ENCODE data around the gene IER5L. TPM values are rescaled to one million over a fixed set of nuclear protein-coding genes. Genes with fewer than 3 reads are reported as not detected.
A peak's percentile ranks its signal among the peaks of the same experiment; 100 is the strongest.
"Not testable (repeated sequence)": the region's sequence is repeated elsewhere in the genome, so short reads cannot be mapped to it uniquely, and the experiment has no call there.

IER5L gene
- total and polyA plus RNA-seq, 10 donors: 3.9 to 14.0 (median 8.2) TPM

DNA sequence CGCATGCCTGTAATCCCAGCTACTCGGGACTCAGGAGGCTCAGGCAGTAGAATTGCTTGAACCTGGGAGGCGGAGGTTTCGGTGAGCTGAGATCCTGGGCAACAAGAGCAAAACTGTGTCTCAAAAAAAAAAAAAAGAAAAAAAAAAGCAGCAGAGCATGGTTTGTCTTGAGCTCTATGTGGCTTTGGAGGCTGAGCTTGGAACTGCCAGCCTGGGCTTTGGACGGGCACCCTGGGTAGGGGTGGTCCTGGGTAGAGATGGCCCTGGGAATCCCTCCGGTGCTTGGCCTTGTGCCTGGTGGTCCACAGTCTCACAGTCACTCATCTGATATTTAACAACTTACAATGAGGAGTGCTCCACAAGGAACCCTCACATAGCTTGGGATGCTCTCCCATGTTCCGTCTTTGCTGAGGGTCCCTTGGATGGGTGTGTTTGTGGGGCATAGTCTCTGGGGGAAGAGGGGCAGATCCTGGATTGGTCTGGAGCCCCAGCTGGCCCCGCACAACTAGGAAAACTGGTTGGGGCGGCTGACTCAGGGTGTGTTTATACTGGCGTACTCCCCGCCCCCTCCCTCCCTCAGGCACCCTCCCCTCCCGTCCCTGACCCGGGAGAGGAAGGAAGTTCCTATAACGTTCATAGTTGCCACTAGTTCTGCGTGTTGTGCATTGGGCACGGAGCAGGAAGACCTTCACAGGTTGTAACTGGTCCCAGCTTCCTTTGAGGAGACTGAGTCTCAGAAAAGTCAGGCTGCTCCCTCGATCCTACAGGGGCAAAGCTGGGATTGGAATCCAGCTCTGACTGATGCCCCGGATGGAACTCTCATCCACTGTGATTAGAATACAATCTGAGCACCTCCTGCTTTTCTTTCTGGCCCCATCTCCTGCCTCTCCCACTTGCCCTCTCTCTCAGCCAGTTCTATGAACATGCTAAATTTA lies 11.2 kb downstream of the IER5L start:
- TF ChIP-seq POLR2A (IDR thresholded peaks at IDR 0.05) (no peak), POLR2AphosphoS5 (IDR thresholded peaks at IDR 0.05) (peak in 2 of 3 donors; percentile 60 to 86)
- WGBS, 5 donors: 20 to 28% (median 25%) methylated on average over 13 to 18 of the region's 18 CpGs
- H3K4me3 ChIP-seq: peak overlapping the region in 2 of 8 donors; percentile 15 to 38
- no peak for DNase-seq
- H3K27me3 ChIP-seq (replicated peaks in 1 of 7): peaks cover 0 to 4% (median 0%) of the 10 kb centered on the region in 7 donors
- H3K27ac ChIP-seq: peak overlapping the region; percentile 10 to 79 (median 66)
- peaks cover 11 to 34% (median 19%) of the 10 kb centered on the region in 6 donors for H3K4me1 ChIP-seq
- H3K9me3 ChIP-seq: no peaks in the 10 kb centered on the region
- intact Hi-C loops (cut with DNase I; ENCODE audit: low total_unique reads): no loop called here
- H3K36me3 ChIP-seq: no peaks in the 10 kb centered on the region

DNA sequence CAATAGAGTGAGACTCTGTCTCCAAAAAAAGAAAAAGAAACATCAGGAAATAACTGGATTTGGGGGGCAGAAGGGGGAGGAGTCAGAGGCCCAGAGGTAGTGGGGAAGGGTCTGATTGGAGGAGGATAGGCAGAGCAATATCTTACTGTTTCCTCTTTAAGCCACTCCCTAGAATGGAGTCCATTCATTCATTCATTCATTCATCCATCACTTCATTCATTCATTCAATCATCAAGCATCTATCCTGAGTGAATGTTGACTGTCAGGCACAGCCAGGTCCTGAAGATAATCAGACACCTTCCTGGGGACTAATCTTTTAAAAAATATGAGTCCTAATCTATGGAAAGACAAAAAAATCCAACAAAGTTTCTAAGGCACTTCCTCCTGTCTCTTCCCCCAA lies 12.9 kb downstream of the IER5L start:
- TF ChIP-seq POLR2AphosphoS5 (IDR thresholded peaks at IDR 0.05): no peak
- TF ChIP-seq POLR2A (IDR thresholded peaks at IDR 0.05): no peak
- TF ChIP-seq, protein P1, sequence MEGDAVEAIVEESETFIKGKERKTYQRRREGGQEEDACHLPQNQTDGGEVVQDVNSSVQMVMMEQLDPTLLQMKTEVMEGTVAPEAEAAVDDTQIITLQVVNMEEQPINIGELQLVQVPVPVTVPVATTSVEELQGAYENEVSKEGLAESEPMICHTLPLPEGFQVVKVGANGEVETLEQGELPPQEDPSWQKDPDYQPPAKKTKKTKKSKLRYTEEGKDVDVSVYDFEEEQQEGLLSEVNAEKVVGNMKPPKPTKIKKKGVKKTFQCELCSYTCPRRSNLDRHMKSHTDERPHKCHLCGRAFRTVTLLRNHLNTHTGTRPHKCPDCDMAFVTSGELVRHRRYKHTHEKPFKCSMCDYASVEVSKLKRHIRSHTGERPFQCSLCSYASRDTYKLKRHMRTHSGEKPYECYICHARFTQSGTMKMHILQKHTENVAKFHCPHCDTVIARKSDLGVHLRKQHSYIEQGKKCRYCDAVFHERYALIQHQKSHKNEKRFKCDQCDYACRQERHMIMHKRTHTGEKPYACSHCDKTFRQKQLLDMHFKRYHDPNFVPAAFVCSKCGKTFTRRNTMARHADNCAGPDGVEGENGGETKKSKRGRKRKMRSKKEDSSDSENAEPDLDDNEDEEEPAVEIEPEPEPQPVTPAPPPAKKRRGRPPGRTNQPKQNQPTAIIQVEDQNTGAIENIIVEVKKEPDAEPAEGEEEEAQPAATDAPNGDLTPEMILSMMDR (IDR thresholded peaks at IDR 0.05 in 8 of 11, conservative IDR thresholded peaks at IDR 0.05 in 3 of 11): no peak
- Histone ChIP-seq H3K27ac (no peak overlapping the region), H3K36me3 (no peaks in the 10 kb centered on the region), H3K9me3 (no peaks in the 10 kb centered on the region), H3K27me3 (replicated peaks in 1 of 7) (no peaks in the 10 kb centered on the region), H3K4me3 (no peak overlapping the region), H3K4me1 (peaks cover 11 to 33% (median 19%) of the 10 kb centered on the region in 6 donors)
- intact Hi-C loops (cut with DNase I; ENCODE audit: low total_unique reads): no loop called here
- no peak for DNase-seq

DNA sequence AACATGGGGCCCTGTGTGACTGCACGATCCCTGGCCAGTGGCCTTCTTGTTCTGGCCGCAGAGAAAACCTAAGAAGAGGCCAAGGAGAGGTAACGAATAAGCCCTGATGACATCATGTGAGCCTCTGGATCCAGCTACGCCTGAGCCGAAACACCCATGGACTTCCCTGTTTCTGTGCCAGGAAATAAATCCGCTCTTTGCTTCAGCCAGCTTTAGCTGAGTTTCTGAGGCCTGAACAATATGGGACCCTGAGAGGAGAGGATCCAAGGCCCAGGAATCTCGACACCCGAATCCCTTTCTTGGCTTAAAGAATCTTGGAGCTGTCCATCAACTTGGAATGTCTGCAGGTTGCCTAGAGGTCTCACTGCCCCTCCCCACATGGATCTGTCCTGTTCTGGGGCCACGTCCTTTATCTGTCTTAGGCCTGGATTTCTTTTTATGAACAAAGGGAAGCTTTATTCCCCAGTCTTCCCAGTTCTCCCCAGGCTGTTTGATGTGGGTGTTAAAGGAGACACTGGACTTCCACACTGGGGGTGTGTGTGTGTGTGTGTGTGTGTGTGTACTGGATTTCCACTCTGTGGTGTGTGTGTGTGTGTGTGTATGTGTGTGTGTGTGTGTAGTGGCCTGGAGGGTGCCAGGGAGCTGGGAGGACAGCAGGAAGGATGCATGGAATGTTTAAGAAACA lies 13.7 kb downstream of the IER5L start:
- TF ChIP-seq, protein P1 (IDR thresholded peaks at IDR 0.05 in 8 of 11, conservative IDR thresholded peaks at IDR 0.05 in 3 of 11): no peak
- TF ChIP-seq POLR2AphosphoS5 (IDR thresholded peaks at IDR 0.05) (no peak), POLR2A (IDR thresholded peaks at IDR 0.05) (no peak)
- peak overlapping the region in 4 of 8 donors; percentile 9 to 55 (median 24) for H3K27ac ChIP-seq
- WGBS, 5 donors: 70 to 86% (median 80%) methylated on average over 9 of the region's 9 CpGs
- peaks cover 11 to 30% (median 19%) of the 10 kb centered on the region in 6 donors for H3K4me1 ChIP-seq
- no peaks in the 10 kb centered on the region for H3K9me3 ChIP-seq
- H3K36me3 ChIP-seq: no peaks in the 10 kb centered on the region
- intact Hi-C loops (cut with DNase I; ENCODE audit: low total_unique reads): no loop called here
- no peak for DNase-seq
- no peaks in the 10 kb centered on the region for H3K27me3 ChIP-seq (replicated peaks in 1 of 7)
- H3K4me3 ChIP-seq: no peak overlapping the region

DNA sequence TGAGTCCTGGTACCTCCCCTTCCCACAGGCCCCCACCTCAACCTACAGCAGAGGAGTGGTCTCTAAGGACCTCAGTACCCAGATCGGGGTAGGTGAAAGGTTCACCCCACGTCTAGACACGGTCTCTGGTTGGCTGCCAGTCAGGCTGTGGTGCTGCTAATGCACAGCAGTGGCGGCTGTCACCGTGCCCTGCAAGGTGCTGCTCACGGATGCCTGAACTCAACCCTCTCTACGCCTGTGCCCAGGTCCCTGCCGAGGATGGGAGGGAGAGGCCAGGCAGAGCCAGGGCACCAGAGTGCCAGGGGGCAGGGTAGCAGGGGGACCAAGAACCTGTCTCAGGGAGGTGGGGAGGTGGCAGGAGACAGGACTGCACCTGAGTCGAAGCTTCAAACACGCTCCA lies 14.3 kb downstream of the IER5L start:
- Histone ChIP-seq H3K36me3 (no peaks in the 10 kb centered on the region), H3K4me3 (no peak overlapping the region), H3K27ac (peak overlapping the region in 3 of 8 donors; percentile 9 to 55 (median 27)), H3K9me3 (no peaks in the 10 kb centered on the region), H3K27me3 (replicated peaks in 1 of 7) (no peaks in the 10 kb centered on the region), H3K4me1 (peaks cover 11 to 30% (median 19%) of the 10 kb centered on the region in 6 donors)
- no peak for DNase-seq
- peak in 2 of 3 donors; percentile 17 to 30 for TF ChIP-seq POLR2AphosphoS5 (IDR thresholded peaks at IDR 0.05)
- TF ChIP-seq POLR2A (IDR thresholded peaks at IDR 0.05): no peak
- TF ChIP-seq, protein P1 (IDR thresholded peaks at IDR 0.05 in 8 of 11, conservative IDR thresholded peaks at IDR 0.05 in 3 of 11): no peak
- 83 to 92% (median 91%) methylated on average over 4 to 10 of the region's 10 CpGs for WGBS, 5 donors
- intact Hi-C loops (cut with DNase I; ENCODE audit: low total_unique reads): no loop called here

DNA sequence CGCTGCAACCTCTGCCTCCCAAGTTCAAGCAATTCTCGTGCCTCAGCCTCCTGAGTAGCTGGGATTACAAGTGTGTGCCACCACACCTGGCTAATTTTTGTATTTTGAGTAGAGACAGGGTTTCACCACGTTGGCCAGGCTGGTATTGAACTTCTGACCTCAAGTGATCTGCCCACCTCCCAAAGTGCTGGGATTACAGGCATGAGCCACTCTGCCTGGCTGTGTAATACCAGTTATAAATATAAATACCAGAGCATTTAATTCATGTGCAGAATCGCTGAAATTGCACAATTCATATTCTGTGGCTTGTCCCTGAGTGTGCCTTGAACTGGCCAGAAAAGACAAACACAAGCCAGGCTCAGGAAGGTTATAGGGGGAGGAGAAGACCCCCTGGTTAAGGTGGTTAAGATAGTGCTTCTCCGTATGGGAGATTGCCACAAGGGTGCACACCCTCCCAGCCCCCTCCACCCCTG lies 14.8 kb downstream of the IER5L start:
- DNase-seq; H3K4me3 ChIP-seq; H3K9me3 ChIP-seq; H3K27me3 ChIP-seq (replicated peaks in 1 of 7); H3K36me3 ChIP-seq; intact Hi-C loops (cut with DNase I; ENCODE audit: low total_unique reads): not testable (repeated sequence)
- WGBS, 5 donors: 60 to 78% (median 70%) methylated on average over 5 of the region's 5 CpGs
- H3K4me1 ChIP-seq: peaks cover 11 to 26% (median 17%) of the 10 kb centered on the region in 6 donors
- H3K27ac ChIP-seq: peak overlapping the region in 1 of 8 donors; percentile 9
